HepG2 (cell line): Measurements from ENCODE around the gene PLB1. TPM values are rescaled to one million over a fixed set of nuclear protein-coding genes. Genes with fewer than 3 reads are reported as not detected.
A peak's percentile ranks its signal among the peaks of the same experiment; 100 is the strongest.

Experiments used
- ATAC-seq: fragments of 200-7000 bp; cut with Tn5 transposase; 3 replicates; pipeline ENCODE4 v1.9.1; 2020; ENCODE audit warnings: mild to moderate bottlenecking, moderate library complexity
- BruUV-seq: library from RNA; stranded (reverse); fragments of 400-500 nt; replicated peaks from 2 replicates; lab custom pipeline; 2021; lab: Mats Ljungman, UMichigan
- CTCF ChIA-PET: fragments of 300-600 bp; formaldehyde crosslinking; extraction: SDS; loops from one replicate; lab custom pipeline; 2021; ENCODE audit warnings: low total read pairs, inconsistent platforms, low intra/inter-chr PET ratio; lab: Yijun Ruan, JAX
- POLR2A ChIA-PET: fragments of 350-600 bp; sonication (Branson Sonifier 250); formaldehyde crosslinking; loops from one replicate; lab custom pipeline; 2020; ENCODE audit warnings: antibody characterized with exemption, inconsistent platforms; lab: Yijun Ruan, JAX
- DNase-seq: peaks from one replicate; pipeline ENCODE4 v3.0.0-alpha.2; 2015; ENCODE audit warnings: low spot score
- FAIRE-seq: peaks from 3 replicates; lab custom pipeline; 2011; peaks lifted over from hg19 to GRCh38; lab: Jason Lieb, UNC
- H2AFZ ChIP-seq: one replicate; pipeline ENCODE4 v1.6.1; 2011; ENCODE audit warnings: low read length, inconsistent platforms
- H3K27ac ChIP-seq: fragments of 300-600 bp; 3 replicates; pipeline ENCODE4 v1.8.0; 2011; ENCODE audit warnings: mixed run types, mild to moderate bottlenecking, mixed read lengths, low read length, inconsistent platforms; ENCODE audit not compliant: insufficient read depth; ENCODE audit errors: extremely low read length
- H3K27me3 ChIP-seq, 2 experiments: fragments of 200-600 bp in 1 of 2; 2 replicates in 1 of 2; 3 replicates in 1 of 2; pipeline versions ENCODE4 v1.6.0 to v1.8.0; 2011; ENCODE audit warnings: low read length in 2 of 2, mild to moderate bottlenecking in 2 of 2, moderate library complexity in 2 of 2, inconsistent platforms in 1 of 2; ENCODE audit not compliant: insufficient read depth in 2 of 2, control insufficient read depth in 1 of 2
- H3K36me3 ChIP-seq, 2 experiments: fragments of 200-600 bp in 1 of 2; replicated peaks in 1 of 2; 2 replicates in 1 of 2; 3 replicates in 1 of 2; pipeline versions ENCODE4 v1.5.1 to v1.8.0; 2011; ENCODE audit warnings: low read length in 2 of 2, inconsistent platforms in 1 of 2; ENCODE audit not compliant: insufficient read depth in 2 of 2, control insufficient read depth in 1 of 2
- H3K4me1 ChIP-seq: 2 replicates; pipeline ENCODE4 v1.5.1; 2012; ENCODE audit warnings: low read length, inconsistent platforms; ENCODE audit not compliant: insufficient read depth
- H3K4me2 ChIP-seq: 2 replicates; pipeline ENCODE4 v1.6.0; 2011; ENCODE audit warnings: low read depth, low read length, inconsistent platforms
- H3K4me3 ChIP-seq, 3 experiments: fragments of 200-600 bp in 1 of 3; sonication (generic), shearing (Covaris generic) in 1 of 3; replicated peaks in 1 of 3; 2 replicates each; pipeline ENCODE4 v1.5.1; 2011 to 2016; ENCODE audit warnings: low read length in 3 of 3, inconsistent platforms in 2 of 3, low read depth in 2 of 3, mild to moderate bottlenecking in 2 of 3, control low read depth in 1 of 3, mixed read lengths in 1 of 3; ENCODE audit not compliant: insufficient read depth in 1 of 3
- H3K79me2 ChIP-seq: one replicate; pipeline ENCODE4 v1.6.1; 2011; ENCODE audit warnings: low read length, inconsistent platforms; ENCODE audit not compliant: insufficient read depth
- H3K9ac ChIP-seq: 2 replicates; pipeline ENCODE4 v1.6.0; 2011; ENCODE audit warnings: mild to moderate bottlenecking, low read depth, low read length, inconsistent platforms; ENCODE audit not compliant: insufficient read depth
- H3K9me3 ChIP-seq: 2 replicates; pipeline ENCODE4 v1.5.1; 2012; ENCODE audit warnings: mild to moderate bottlenecking, low read length
- H4K20me1 ChIP-seq: 2 replicates; pipeline ENCODE4 v1.6.0; 2011; ENCODE audit warnings: inconsistent platforms, mild to moderate bottlenecking, low read length, moderate library complexity; ENCODE audit not compliant: insufficient read depth
- ASH2L ChIP-seq: fragments of 300-600, 200-600 bp; sonication (generic); IDR thresholded peaks from 2 replicates; pipeline ENCODE4 v1.7.0; 2017; ENCODE audit warnings: low read depth, mild to moderate bottlenecking, moderate library complexity, mixed read lengths, low read length; ENCODE audit not compliant: insufficient read length
- ATF7 ChIP-seq, 2 experiments: fragments of 450-650 bp in 1 of 2; sonication (generic) in 1 of 2; formaldehyde crosslinking in 1 of 2; IDR thresholded peaks; 2 replicates each; pipeline versions ENCODE4 v1.4.0 to v1.6.1; 2016 to 2020; ENCODE audit warnings: antibody characterized with exemption in 1 of 2, mild to moderate bottlenecking in 1 of 2, missing genetic modification reagents in 1 of 2
- CREB1 ChIP-seq, 2 experiments: fragments of 450-650 bp in 1 of 2; IDR thresholded peaks; 2 replicates each; pipeline ENCODE4 v1.6.1; 2016 to 2017; ENCODE audit warnings: control low read depth in 1 of 2, mild to moderate bottlenecking in 1 of 2, missing compliant biosample characterization in 1 of 2, missing genetic modification characterization in 1 of 2
- HDAC6 ChIP-seq: fragments of 200-600 bp; sonication (generic); IDR thresholded peaks from 2 replicates; pipeline ENCODE4 v1.7.0; 2017; ENCODE audit warnings: mild to moderate bottlenecking, antibody characterized with exemption, low read length, low read depth
- HOXA5 ChIP-seq: sonication (generic); formaldehyde crosslinking; IDR thresholded peaks from 2 replicates; pipeline ENCODE4 v1.4.0; 2020; ENCODE audit warnings: missing genetic modification reagents
- LCORL ChIP-seq, 2 experiments: fragments of 450-650 bp in 1 of 2; sonication (generic) in 1 of 2; formaldehyde crosslinking in 1 of 2; IDR thresholded peaks; 2 replicates each; pipeline versions ENCODE4 v1.5.0 to v1.6.1; 2017 to 2020; ENCODE audit warnings: antibody characterized with exemption in 1 of 2, missing genetic modification reagents in 1 of 2
- MNT ChIP-seq: fragments of 450-650 bp; IDR thresholded peaks from 2 replicates; pipeline ENCODE4 v1.6.1; 2016
- NBN ChIP-seq: fragments of 450-650 bp; conservative IDR thresholded peaks from 2 replicates; pipeline ENCODE4 v1.6.1; 2017
- PRMT3 ChIP-seq: sonication (generic); formaldehyde crosslinking; IDR thresholded peaks from 2 replicates; pipeline ENCODE4 v1.8.1; 2022; ENCODE audit warnings: low read depth, mild to moderate bottlenecking, moderate library complexity, missing genetic modification reagents, borderline replicate concordance
- SMAD3 ChIP-seq: sonication (generic); formaldehyde crosslinking; IDR thresholded peaks from 2 replicates; pipeline ENCODE4 v1.4.0; 2020; ENCODE audit warnings: missing genetic modification reagents
- TMF1 ChIP-seq: sonication (generic); formaldehyde crosslinking; IDR thresholded peaks from 2 replicates; pipeline ENCODE4 v1.8.1; 2022; ENCODE audit warnings: low read depth, missing genetic modification reagents
- WGBS: methylation state at CpG from one replicate; pipeline ENCODE4 v1.1.6; 2017; ENCODE audit warnings: low lambda C conversion rate; 5-methylcytosine and 5-hydroxymethylcytosine counted together
- in situ Hi-C: cut with HindIII; loops from 2 replicates; pipeline ENCODE4 v1.10.0; 2017; ENCODE audit warnings: low pct_unique_long_range_greater_than_20kb; ENCODE audit not compliant: extremely low pct_ligation_motif_present
- intact Hi-C: fragments of 100-400 bp; cut with micrococcal nuclease; formaldehyde crosslinking; loops from one replicate; pipeline ENCODE4 v1.10.0; 2022; ENCODE audit not compliant: unreplicated experiment
- polyA plus RNA-seq, 8 experiments: library from polyadenylated mRNA; depleted of rRNA in 3 of 8; stranded (reverse) in 7 of 8; unstranded in 1 of 8; fragments of >200 nt; fragmentation: Illumina TruSeq in 4 of 8; extraction: Trizol in 4 of 8; gene quantifications; 2 replicates each; pipeline versions ENCODE4 v1.2.1 to v1.2.3, GENCODE V29; 2011 to 2016; ENCODE audit warnings: low read depth in 4 of 8, missing spikeins in 1 of 8, mixed read lengths in 1 of 8; ENCODE audit not compliant: insufficient read depth in 1 of 8
- total RNA-seq, 5 experiments: library from RNA; depleted of rRNA; stranded (reverse); fragments of >200 nt; fragmentation: Illumina TruSeq; extraction: Trizol; gene quantifications; 2 replicates each; pipeline ENCODE4 v1.2.3, GENCODE V29; 2016; ENCODE audit warnings: low read depth in 1 of 5

Gene PLB1
- total and polyA plus RNA-seq, 2 of the 13 experiments (the other 11 are each of a cell fraction or from before 2014, with no cell fraction given) = 0.20 to 1.8 TPM

GRCh38 chr2:28557389-28558131 is 61.7 kb downstream of the PLB1 start:
- H3K4me2 ChIP-seq = no peak overlapping the region
- H3K27ac ChIP-seq = no peak overlapping the region
- no peaks in the 10 kb centered on the region for H3K9me3 ChIP-seq
- no peak for DNase-seq
- ATAC-seq = no peak
- no peaks in the 10 kb centered on the region for H4K20me1 ChIP-seq
- no peak overlapping the region for H2AFZ ChIP-seq
- ChIA-PET POLR2A (no interaction called here), CTCF (no interaction called here)
- no peak overlapping the region for H3K9ac ChIP-seq
- WGBS = 53% methylated on average over 6 of the region's 6 CpGs
- intact Hi-C loops (no loop called here), in situ Hi-C loops (no loop called here)
- peak; percentile 23 for FAIRE-seq
- no peak overlapping the region for H3K4me3 ChIP-seq
- no peaks in the 10 kb centered on the region for H3K4me1 ChIP-seq
- H3K79me2 ChIP-seq = no peaks in the 10 kb centered on the region
- H3K27me3 ChIP-seq = no peaks in the 10 kb centered on the region
- BruUV-seq = no TSS peak
- TF ChIP-seq CREB1 (IDR thresholded peaks at IDR 0.05) = peak; percentile 47
- TF ChIP-seq CREB1 (CRISPR knock-in tag; IDR thresholded peaks at IDR 0.05) = no peak
- no peak for TF ChIP-seq SMAD3 (CRISPR knock-in tag)
- no peak for TF ChIP-seq TMF1 (CRISPR knock-in tag)
- no peak for TF ChIP-seq HOXA5
- TF ChIP-seq ATF7 (IDR thresholded peaks at IDR 0.05) = peak; percentile 66
- TF ChIP-seq ATF7 (CRISPR knock-in tag; IDR thresholded peaks at IDR 0.05) = no peak
- no peaks in the 10 kb centered on the region for H3K36me3 ChIP-seq

GRCh38 chr2:28558158-28558820 is 62.4 kb downstream of the PLB1 start:
- in situ Hi-C loops (no loop called here), intact Hi-C loops (no loop called here)
- Histone ChIP-seq H2AFZ (no peak overlapping the region), H3K27me3 (no peaks in the 10 kb centered on the region), H3K9me3 (no peaks in the 10 kb centered on the region), H3K9ac (no peak overlapping the region), H3K4me2 (no peak overlapping the region), H3K36me3 (no peaks in the 10 kb centered on the region), H3K27ac (no peak overlapping the region), H3K4me1 (no peaks in the 10 kb centered on the region), H3K79me2 (no peaks in the 10 kb centered on the region), H4K20me1 (no peaks in the 10 kb centered on the region), H3K4me3 (no peak overlapping the region)
- WGBS = 65% methylated on average over 5 of the region's 5 CpGs
- no TSS peak for BruUV-seq
- TF ChIP-seq PRMT3 (CRISPR knock-in tag) (no peak), HDAC6 (no peak), ASH2L (no peak), MNT (peak; percentile 81), NBN (no peak), LCORL (IDR thresholded peaks at IDR 0.05) (no peak), LCORL (CRISPR knock-in tag; IDR thresholded peaks at IDR 0.05) (no peak)
- POLR2A ChIA-PET = no interaction called here
- FAIRE-seq (no peak), ATAC-seq (no peak), DNase-seq (no peak)
- CTCF ChIA-PET = no interaction called here
